SU-DHL-6 (cell line): ENCODE measurements around the gene SLC25A6.

Experiments
- H2AFZ ChIP-seq: fragments of 200-600 bp; sonication (generic); 2 replicates; pipeline ENCODE4 v1.6.1; 2014; ENCODE audit warnings: low read depth, mild to moderate bottlenecking, moderate library complexity, mixed read lengths, antibody characterized with exemption, low read length; ENCODE audit not compliant: severe bottlenecking
- H3F3A ChIP-seq: fragments of 200-600 bp; shearing (Covaris generic); 2 replicates; pipeline ENCODE4 v1.6.0; 2016; ENCODE audit warnings: antibody characterized with exemption, mild to moderate bottlenecking; ENCODE audit not compliant: insufficient read depth
- H3K27ac ChIP-seq: fragments of 200-600 bp; sonication (generic); 2 replicates; pipeline ENCODE4 v1.5.1; 2016; ENCODE audit warnings: low read depth, mild to moderate bottlenecking, low read length, moderate library complexity, mixed read lengths
- H3K27me3 ChIP-seq: fragments of 200-600 bp; sonication (generic), shearing (Covaris generic); 2 replicates; pipeline ENCODE4 v1.6.0; 2014; ENCODE audit warnings: mild to moderate bottlenecking, low read length
- H3K36me3 ChIP-seq: fragments of 200-600 bp; sonication (generic); 2 replicates; pipeline ENCODE4 v1.6.1; 2014; ENCODE audit warnings: mild to moderate bottlenecking, low read length, mixed read lengths
- H3K4me2 ChIP-seq: fragments of 300-600, 200-600 bp; shearing (Covaris generic), sonication (generic); 2 replicates; pipeline ENCODE4 v1.6.0; 2014; ENCODE audit warnings: low read length, low read depth, mild to moderate bottlenecking; ENCODE audit not compliant: poor library complexity, severe bottlenecking
- H3K4me3 ChIP-seq: fragments of 200-600 bp; sonication (generic); 2 replicates; pipeline ENCODE4 v1.5.1; 2014; ENCODE audit warnings: antibody characterized with exemption, low read length, mild to moderate bottlenecking, mixed read lengths; ENCODE audit not compliant: insufficient read depth, poor library complexity, severe bottlenecking
- H3K79me2 ChIP-seq: fragments of 200-600 bp; sonication (generic); 2 replicates; pipeline ENCODE4 v1.6.1; 2014; ENCODE audit warnings: mild to moderate bottlenecking, low read length, moderate library complexity; ENCODE audit not compliant: insufficient read depth
- H3K9ac ChIP-seq: fragments of 200-600 bp; sonication (generic); 2 replicates; pipeline ENCODE4 v1.7.0; 2014; ENCODE audit warnings: mild to moderate bottlenecking, low read length
- H3K9me2 ChIP-seq: fragments of 200-600 bp; sonication (generic); replicated peaks from 2 replicates; pipeline ENCODE4 v1.6.1; 2014; ENCODE audit warnings: low read length; ENCODE audit not compliant: insufficient read depth
- H3K9me3 ChIP-seq: fragments of 200-600 bp; sonication (generic); 2 replicates; pipeline ENCODE4 v1.6.1; 2014; ENCODE audit warnings: low read length, mixed read lengths; ENCODE audit not compliant: insufficient read depth
- H4K20me1 ChIP-seq: fragments of 200-600 bp; sonication (generic); 2 replicates; pipeline ENCODE4 v1.6.1; 2014; ENCODE audit warnings: low read depth, mild to moderate bottlenecking, antibody characterized with exemption, low read length, moderate library complexity, mixed read lengths
- EZH2phosphoT487 ChIP-seq: fragments of 200-600 bp; sonication (generic), shearing (Covaris generic); conservative IDR thresholded peaks from 2 replicates; pipeline ENCODE4 v1.6.1; 2018; ENCODE audit warnings: mild to moderate bottlenecking, antibody characterized with exemption, low read length, moderate library complexity, mixed read lengths
- TF ChIP-seq, protein P1 (sequence below): fragments of 200-600 bp; sonication (generic); IDR thresholded peaks from one replicate; pipeline ENCODE4 v1.5.1; 2017; ENCODE audit warnings: antibody characterized with exemption, mild to moderate bottlenecking, low read length, moderate library complexity; ENCODE audit not compliant: insufficient read depth, poor library complexity, severe bottlenecking

SLC25A6 gene

GRCh38 chrX:1388651-1389050, 3.3 kb downstream of the SLC25A6 start:
- Histone ChIP-seq H3K36me3 (peaks cover 8% of the 10 kb centered on the region; the same call in 1 of the 2 replicates), H3K9me2 (no peaks in the 10 kb centered on the region), H3K27ac (no peak overlapping the region), H3K4me3 (no peak overlapping the region), H2AFZ (no peak overlapping the region), H3K27me3 (no peaks in the 10 kb centered on the region), H3K9me3 (no peaks in the 10 kb centered on the region), H3K9ac (no peak overlapping the region), H4K20me1 (peaks cover 12% of the 10 kb centered on the region), H3K4me2 (no peak overlapping the region), H3K79me2 (peaks cover 34% of the 10 kb centered on the region), H3F3A (no peaks in the 10 kb centered on the region)
- no peak for TF ChIP-seq EZH2phosphoT487
- TF ChIP-seq, protein P1, sequence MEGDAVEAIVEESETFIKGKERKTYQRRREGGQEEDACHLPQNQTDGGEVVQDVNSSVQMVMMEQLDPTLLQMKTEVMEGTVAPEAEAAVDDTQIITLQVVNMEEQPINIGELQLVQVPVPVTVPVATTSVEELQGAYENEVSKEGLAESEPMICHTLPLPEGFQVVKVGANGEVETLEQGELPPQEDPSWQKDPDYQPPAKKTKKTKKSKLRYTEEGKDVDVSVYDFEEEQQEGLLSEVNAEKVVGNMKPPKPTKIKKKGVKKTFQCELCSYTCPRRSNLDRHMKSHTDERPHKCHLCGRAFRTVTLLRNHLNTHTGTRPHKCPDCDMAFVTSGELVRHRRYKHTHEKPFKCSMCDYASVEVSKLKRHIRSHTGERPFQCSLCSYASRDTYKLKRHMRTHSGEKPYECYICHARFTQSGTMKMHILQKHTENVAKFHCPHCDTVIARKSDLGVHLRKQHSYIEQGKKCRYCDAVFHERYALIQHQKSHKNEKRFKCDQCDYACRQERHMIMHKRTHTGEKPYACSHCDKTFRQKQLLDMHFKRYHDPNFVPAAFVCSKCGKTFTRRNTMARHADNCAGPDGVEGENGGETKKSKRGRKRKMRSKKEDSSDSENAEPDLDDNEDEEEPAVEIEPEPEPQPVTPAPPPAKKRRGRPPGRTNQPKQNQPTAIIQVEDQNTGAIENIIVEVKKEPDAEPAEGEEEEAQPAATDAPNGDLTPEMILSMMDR = no peak

- Histone ChIP-seq H3K9me2 (no peaks in the 10 kb centered on the region), H4K20me1 (peaks cover 12% of the 10 kb centered on the region), H3K36me3 (peaks cover 8% of the 10 kb centered on the region; the same call in 1 of the 2 replicates), H2AFZ (no peak overlapping the region), H3K27me3 (no peaks in the 10 kb centered on the region), H3K4me2 (no peak overlapping the region), H3K79me2 (peaks cover 27% of the 10 kb centered on the region), H3K9ac (no peak overlapping the region), H3F3A (peaks cover 3% of the 10 kb centered on the region; the same call in 1 of the 2 replicates), H3K4me3 (no peak overlapping the region), H3K9me3 (no peaks in the 10 kb centered on the region), H3K27ac (no peak overlapping the region)
- TF ChIP-seq, protein P1 = no peak
- TF ChIP-seq EZH2phosphoT487 = no peak
These were observed 4.7 kb downstream of the SLC25A6 start for GRCh38 chrX:1387141-1387776.

DNA sequence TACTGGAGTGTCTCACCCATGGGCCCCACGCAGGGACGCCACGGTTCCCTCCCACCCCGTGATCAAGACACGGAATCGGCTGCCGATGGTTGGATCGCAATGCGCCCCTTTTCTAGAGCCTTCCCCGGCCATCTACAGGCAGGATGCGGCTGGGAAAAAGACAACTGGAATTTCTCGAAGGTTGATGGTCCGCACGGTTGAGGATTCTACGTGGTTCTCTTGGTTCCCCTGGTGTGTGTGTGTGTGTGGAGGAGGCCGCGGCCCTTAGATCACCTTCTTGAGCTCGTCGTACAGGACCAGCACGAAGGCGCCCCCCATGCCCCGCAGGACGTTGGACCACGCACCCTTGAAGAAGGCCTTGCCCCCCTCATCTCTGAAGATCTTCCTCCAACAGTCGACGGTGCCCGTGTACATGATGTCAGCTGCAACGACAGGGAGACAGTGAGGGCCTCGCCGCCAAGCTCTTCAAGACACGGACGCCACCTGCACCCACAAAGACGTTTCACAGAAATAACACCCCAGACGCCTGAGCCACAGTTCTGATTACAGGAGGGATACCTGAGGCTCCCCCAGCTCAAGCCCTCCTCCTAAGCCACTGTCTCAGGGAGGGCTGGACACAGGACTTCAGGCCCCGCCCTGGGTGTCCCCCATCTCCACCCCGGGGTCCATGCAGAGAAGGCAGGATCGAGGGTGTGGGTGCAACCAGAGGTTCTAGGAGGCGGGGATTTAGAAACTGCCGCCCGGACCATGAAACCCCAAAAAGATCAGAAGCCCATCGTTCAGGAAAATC, 5.4 kb downstream of the SLC25A6 start:
- Histone ChIP-seq H4K20me1 (peaks cover 12% of the 10 kb centered on the region), H3K4me2 (no peak overlapping the region), H3F3A (peaks cover 3% of the 10 kb centered on the region; the same call in 1 of the 2 replicates), H3K27me3 (no peaks in the 10 kb centered on the region), H3K36me3 (peaks cover 8% of the 10 kb centered on the region; the same call in 1 of the 2 replicates), H3K9me2 (no peaks in the 10 kb centered on the region), H3K9ac (no peak overlapping the region), H3K9me3 (no peaks in the 10 kb centered on the region), H3K4me3 (no peak overlapping the region), H3K27ac (no peak overlapping the region), H2AFZ (no peak overlapping the region), H3K79me2 (peaks cover 27% of the 10 kb centered on the region)
- no peak for TF ChIP-seq EZH2phosphoT487
- TF ChIP-seq, protein P1 = no peak
